Breast epithelium (tissue), 3 donors: Measurements from ENCODE around the gene TEX22.

ENCODE experiments used
- CTCF ChIP-seq, 3 donors: fragments of 450-650 bp; IDR thresholded peaks; one replicate each; pipeline ENCODE4 v1.5.1; 2016 to 2017; ENCODE audit warnings: antibody characterized with exemption in 3 of 3, mild to moderate bottlenecking in 3 of 3, moderate library complexity in 3 of 3
- POLR2A ChIP-seq: fragments of 450-650 bp; IDR thresholded peaks from one replicate; pipeline ENCODE4 v1.6.1; 2016; ENCODE audit warnings: antibody characterized with exemption, mild to moderate bottlenecking, moderate library complexity
- POLR2AphosphoS5 ChIP-seq, 3 donors: sonication (generic); formaldehyde crosslinking; IDR thresholded peaks; one replicate each; pipeline ENCODE4 v1.6.1; 2017; ENCODE audit warnings: antibody characterized with exemption in 3 of 3

- TF ChIP-seq POLR2AphosphoS5 (IDR thresholded peaks at IDR 0.05) (no peak), CTCF (IDR thresholded peaks at IDR 0.05) (no peak), POLR2A (no peak)
These were observed 3.4 kb downstream of the TEX22 start for GRCh38 chr14:105401699-105402098.
